Osteoblast (primary cell): ENCODE results near the gene HDAC7. TPM values are rescaled to one million over a fixed set of nuclear protein-coding genes. Genes with fewer than 3 reads are reported as not detected.

Source experiments
- DNase-seq: peaks from one replicate; pipeline ENCODE4 v3.0.0; 2011; ENCODE audit warnings: low spot score, mixed read lengths; ENCODE audit not compliant: insufficient read length; ENCODE audit errors: missing footprints
- H2AFZ ChIP-seq: 2 replicates; pipeline ENCODE4 v1.6.0; 2011; ENCODE audit warnings: mild to moderate bottlenecking, low read length
- H3K27ac ChIP-seq: 2 replicates; pipeline ENCODE4 v1.5.1; 2011; ENCODE audit warnings: mild to moderate bottlenecking, low read depth, low read length, moderate library complexity
- H3K27me3 ChIP-seq: 2 replicates; pipeline ENCODE4 v1.6.0; 2012; ENCODE audit warnings: mild to moderate bottlenecking, control low read depth, inconsistent platforms, low read length, moderate library complexity; ENCODE audit not compliant: insufficient read depth
- H3K36me3 ChIP-seq: 2 replicates; pipeline ENCODE4 v1.5.1; 2011; ENCODE audit warnings: mild to moderate bottlenecking, low read length, control low read depth, moderate library complexity; ENCODE audit not compliant: insufficient read depth
- H3K4me1 ChIP-seq: 2 replicates; pipeline ENCODE4 v1.5.1; 2011; ENCODE audit warnings: mild to moderate bottlenecking, low read length, control low read depth, moderate library complexity; ENCODE audit not compliant: insufficient read depth
- H3K4me2 ChIP-seq: 2 replicates; pipeline ENCODE4 v1.6.0; 2011; ENCODE audit warnings: mild to moderate bottlenecking, low read length; ENCODE audit not compliant: insufficient read depth
- H3K4me3 ChIP-seq: fragments of 200-600 bp; sonication (generic); 3 replicates; pipeline ENCODE4 v1.5.1; 2012; ENCODE audit warnings: mild to moderate bottlenecking, low read length, inconsistent platforms; ENCODE audit not compliant: insufficient read depth
- H3K79me2 ChIP-seq: 2 replicates; pipeline ENCODE4 v1.6.0; 2012; ENCODE audit warnings: mild to moderate bottlenecking, low read length, control low read depth, inconsistent platforms; ENCODE audit not compliant: insufficient read depth
- H3K9me3 ChIP-seq: 2 replicates; pipeline ENCODE4 v1.5.1; 2011; ENCODE audit warnings: low read depth, low read length, control low read depth
- H4K20me1 ChIP-seq: 2 replicates; pipeline ENCODE4 v1.6.0; 2012; ENCODE audit warnings: mild to moderate bottlenecking, low read length, control low read depth; ENCODE audit not compliant: insufficient read depth
- total RNA-seq: library from RNA; depleted of rRNA; stranded (reverse); fragments of >200 nt; gene quantifications from 2 replicates; pipeline ENCODE4 v1.2.3, GENCODE V29; 2012
- TF ChIP-seq, protein P1 (sequence below): IDR thresholded peaks from 2 replicates; pipeline ENCODE4 v1.5.1; 2011; ENCODE audit warnings: mild to moderate bottlenecking, low read depth, low read length, moderate library complexity; ENCODE audit errors: extremely low read depth

The HDAC7 gene
- total RNA-seq, 1 donor, result 41.3 TPM

DNA sequence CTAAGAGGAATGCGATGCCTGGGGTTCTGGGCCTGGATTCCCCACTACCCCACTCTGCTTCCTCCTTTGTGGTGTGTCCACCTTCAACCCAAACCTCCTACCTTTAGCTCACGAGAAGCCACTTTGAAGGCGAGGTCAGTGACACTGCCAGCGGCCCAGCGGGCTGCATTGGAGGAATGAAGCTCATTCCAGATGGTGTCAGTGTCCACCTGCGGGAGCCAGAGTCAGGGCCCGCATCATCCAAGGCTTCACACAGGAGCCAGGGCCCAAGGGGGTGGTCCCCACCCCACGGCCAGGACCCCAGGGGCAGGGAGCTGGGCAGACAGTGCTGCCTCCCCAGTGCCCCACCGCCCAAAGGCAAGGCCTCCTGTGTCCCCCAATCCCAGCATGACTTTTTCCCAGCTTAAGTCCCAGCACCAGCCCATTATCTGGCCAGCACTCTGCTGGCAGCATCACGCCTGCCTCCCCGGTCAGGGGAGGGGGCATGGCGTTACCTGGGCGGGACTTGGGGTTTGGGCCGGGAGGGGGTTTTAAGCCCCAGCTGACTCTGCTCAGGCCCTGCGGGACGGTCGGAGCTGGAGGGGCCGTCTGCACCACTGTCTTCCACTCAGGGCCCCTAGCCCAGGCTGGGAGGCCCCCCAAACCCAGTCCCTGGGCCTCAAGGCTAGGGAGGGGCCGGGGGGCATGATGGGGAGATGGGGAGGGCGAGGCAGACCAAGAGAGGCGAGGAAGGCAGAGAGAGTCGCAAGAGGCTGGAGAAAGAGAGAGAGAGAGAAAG, 29.8 kb downstream of the HDAC7 start:
- Histone ChIP-seq H3K79me2 (peaks cover 16% of the 10 kb centered on the region), H3K9me3 (no peaks in the 10 kb centered on the region), H2AFZ (no peak overlapping the region), H3K4me1 (no peaks in the 10 kb centered on the region), H3K27me3 (no peaks in the 10 kb centered on the region), H3K36me3 (peaks cover 92% of the 10 kb centered on the region), H4K20me1 (peaks cover 28% of the 10 kb centered on the region), H3K27ac (no peak overlapping the region), H3K4me2 (no peak overlapping the region), H3K4me3 (no peak overlapping the region)
- TF ChIP-seq, protein P1, sequence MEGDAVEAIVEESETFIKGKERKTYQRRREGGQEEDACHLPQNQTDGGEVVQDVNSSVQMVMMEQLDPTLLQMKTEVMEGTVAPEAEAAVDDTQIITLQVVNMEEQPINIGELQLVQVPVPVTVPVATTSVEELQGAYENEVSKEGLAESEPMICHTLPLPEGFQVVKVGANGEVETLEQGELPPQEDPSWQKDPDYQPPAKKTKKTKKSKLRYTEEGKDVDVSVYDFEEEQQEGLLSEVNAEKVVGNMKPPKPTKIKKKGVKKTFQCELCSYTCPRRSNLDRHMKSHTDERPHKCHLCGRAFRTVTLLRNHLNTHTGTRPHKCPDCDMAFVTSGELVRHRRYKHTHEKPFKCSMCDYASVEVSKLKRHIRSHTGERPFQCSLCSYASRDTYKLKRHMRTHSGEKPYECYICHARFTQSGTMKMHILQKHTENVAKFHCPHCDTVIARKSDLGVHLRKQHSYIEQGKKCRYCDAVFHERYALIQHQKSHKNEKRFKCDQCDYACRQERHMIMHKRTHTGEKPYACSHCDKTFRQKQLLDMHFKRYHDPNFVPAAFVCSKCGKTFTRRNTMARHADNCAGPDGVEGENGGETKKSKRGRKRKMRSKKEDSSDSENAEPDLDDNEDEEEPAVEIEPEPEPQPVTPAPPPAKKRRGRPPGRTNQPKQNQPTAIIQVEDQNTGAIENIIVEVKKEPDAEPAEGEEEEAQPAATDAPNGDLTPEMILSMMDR, result no peak
- no peak for DNase-seq

DNA sequence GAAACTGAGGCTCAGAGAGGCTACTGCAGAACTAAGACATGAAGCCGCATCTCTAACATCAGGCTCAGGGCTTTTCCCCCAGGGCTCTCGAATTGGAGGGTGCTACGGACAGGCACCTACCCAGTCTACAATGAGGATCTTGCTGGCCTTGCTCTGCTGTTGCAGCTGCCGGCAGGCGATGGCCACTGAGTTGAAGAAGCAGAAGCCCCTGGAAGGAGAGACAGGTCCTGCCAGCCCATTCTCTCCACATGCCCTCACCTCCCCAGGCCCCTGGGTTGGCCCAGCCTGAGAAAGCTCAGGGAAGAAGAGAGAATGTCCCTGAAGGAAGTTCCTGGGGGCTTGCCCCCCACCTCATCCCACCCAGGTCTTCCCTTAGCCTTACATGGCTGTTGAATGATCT, 30.6 kb downstream of the HDAC7 start:
- no peak overlapping the region for H3K4me2 ChIP-seq
- TF ChIP-seq, protein P1, result no peak

DNA sequence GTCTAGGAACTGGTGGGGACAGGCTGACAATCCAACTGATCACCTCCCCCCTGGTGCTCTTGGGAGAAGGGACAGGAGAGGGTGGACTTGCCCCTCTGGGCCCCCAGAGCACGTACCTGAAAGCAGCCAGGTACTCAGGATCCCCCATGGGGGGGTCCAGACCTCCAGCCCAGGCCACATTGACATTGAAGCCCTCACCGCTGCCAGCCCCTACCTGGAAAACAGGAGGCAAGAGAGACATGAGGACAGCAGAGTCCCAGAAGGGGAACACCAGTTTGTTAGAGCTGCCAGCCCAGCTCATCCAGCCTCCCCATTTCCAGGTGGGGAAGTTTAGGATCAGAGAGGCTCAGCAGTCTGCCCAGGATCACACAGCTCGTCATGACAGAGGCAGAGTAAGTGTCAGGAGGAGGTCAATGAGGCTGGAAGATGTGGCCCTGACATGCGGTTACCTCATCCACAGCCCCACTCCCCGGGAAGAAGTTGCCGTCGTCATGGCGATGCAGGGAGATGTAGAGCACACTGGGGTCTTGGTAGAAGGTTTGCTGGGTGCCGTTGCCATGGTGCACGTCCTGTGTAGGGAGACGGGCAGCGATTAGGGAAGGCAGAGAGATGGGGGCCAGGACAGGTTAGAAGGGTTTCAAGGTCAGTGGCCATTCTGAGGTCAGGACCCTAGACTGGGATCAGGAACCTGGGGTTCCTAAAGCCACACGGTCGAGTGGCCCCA, 31.9 kb downstream of the HDAC7 start:
- H3K36me3 ChIP-seq, result peaks cover 93% of the 10 kb centered on the region
- no peak for DNase-seq
- H3K4me1 ChIP-seq, result no peaks in the 10 kb centered on the region
- no peak overlapping the region for H3K27ac ChIP-seq
- no peaks in the 10 kb centered on the region for H3K27me3 ChIP-seq
- TF ChIP-seq, protein P1, result no peak
- H3K4me3 ChIP-seq, result no peak overlapping the region
- no peak overlapping the region for H3K4me2 ChIP-seq
- H3K9me3 ChIP-seq, result no peaks in the 10 kb centered on the region
- H4K20me1 ChIP-seq, result peaks cover 27% of the 10 kb centered on the region
- peaks cover 6% of the 10 kb centered on the region for H3K79me2 ChIP-seq
- no peak overlapping the region for H2AFZ ChIP-seq

More for the DNA sequence above, 30.6 kb downstream of the HDAC7 start:
- no peak for DNase-seq
- Histone ChIP-seq H3K9me3 (no peaks in the 10 kb centered on the region), H3K36me3 (peaks cover 92% of the 10 kb centered on the region), H3K27ac (no peak overlapping the region), H3K4me3 (no peak overlapping the region), H3K27me3 (no peaks in the 10 kb centered on the region), H3K79me2 (peaks cover 12% of the 10 kb centered on the region), H3K4me1 (no peaks in the 10 kb centered on the region), H4K20me1 (peaks cover 30% of the 10 kb centered on the region), H2AFZ (no peak overlapping the region)

DNA sequence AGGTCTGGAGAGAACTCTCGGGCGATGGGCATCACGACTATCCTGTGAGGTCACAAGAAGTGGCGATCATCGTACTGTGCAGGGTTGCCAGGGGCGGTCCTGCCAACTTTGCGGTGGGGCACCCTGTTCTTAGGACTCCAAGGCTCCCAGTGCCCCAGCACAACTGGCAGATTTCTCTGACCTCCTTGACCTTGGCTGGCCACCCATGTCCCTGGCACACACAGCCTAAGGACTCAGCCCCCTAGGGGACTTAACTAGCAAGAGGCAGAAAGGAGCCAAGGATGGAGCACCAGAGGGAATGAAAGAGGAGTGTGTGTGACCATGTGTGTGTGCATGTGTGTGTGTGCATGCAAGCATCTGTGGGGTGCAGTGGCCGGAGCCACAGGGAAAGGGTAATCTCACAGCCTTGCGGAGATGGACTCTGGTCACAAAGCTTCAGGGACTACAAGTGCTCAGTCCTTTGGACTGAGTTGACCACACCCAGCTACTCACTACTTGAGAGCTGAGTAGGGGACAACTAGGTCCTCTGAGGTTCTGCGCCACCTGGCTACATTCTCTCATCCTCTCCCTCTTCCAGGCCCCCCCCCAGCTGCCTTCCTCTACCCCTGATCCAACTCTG, 32.9 kb downstream of the HDAC7 start:
- H3K4me2 ChIP-seq, result no peak overlapping the region
- H3K9me3 ChIP-seq, result no peaks in the 10 kb centered on the region
- H2AFZ ChIP-seq, result no peak overlapping the region
- peaks cover 27% of the 10 kb centered on the region for H4K20me1 ChIP-seq
- DNase-seq, result no peak
- peaks cover 89% of the 10 kb centered on the region for H3K36me3 ChIP-seq
- no peaks in the 10 kb centered on the region for H3K4me1 ChIP-seq
- peaks cover 3% of the 10 kb centered on the region for H3K79me2 ChIP-seq
- H3K27me3 ChIP-seq, result no peaks in the 10 kb centered on the region
- TF ChIP-seq, protein P1, result no peak
- H3K4me3 ChIP-seq, result no peak overlapping the region
- H3K27ac ChIP-seq, result no peak overlapping the region
